ENCODE data around the gene KIFAP3.
"Not testable (repeated sequence)": the region's sequence is repeated elsewhere in the genome, so short reads cannot be mapped to it uniquely, and the experiment has no call there.

DNA sequence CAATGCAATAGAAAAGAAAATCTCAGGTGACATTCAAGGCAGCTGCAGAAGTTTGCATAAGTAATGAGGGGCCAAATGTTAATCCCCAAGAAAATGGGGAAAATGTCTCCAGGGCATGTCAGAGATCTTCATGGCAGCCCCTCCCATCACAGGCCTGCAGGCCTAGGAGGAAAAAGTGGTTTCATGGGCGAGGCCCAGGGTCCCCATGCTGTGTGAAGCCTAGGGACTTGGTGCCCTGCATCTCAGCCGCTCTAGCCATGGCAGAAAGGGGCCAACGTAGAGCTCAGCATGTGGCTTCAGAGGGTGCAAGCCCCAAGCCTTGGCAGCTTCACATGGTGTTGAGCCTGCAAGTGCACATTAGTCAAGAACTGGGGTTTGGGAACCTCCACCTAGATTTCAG is 202.5 kb downstream of the KIFAP3 start:
- TF ChIP-seq, protein P1, sequence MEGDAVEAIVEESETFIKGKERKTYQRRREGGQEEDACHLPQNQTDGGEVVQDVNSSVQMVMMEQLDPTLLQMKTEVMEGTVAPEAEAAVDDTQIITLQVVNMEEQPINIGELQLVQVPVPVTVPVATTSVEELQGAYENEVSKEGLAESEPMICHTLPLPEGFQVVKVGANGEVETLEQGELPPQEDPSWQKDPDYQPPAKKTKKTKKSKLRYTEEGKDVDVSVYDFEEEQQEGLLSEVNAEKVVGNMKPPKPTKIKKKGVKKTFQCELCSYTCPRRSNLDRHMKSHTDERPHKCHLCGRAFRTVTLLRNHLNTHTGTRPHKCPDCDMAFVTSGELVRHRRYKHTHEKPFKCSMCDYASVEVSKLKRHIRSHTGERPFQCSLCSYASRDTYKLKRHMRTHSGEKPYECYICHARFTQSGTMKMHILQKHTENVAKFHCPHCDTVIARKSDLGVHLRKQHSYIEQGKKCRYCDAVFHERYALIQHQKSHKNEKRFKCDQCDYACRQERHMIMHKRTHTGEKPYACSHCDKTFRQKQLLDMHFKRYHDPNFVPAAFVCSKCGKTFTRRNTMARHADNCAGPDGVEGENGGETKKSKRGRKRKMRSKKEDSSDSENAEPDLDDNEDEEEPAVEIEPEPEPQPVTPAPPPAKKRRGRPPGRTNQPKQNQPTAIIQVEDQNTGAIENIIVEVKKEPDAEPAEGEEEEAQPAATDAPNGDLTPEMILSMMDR (IDR thresholded peaks at IDR 0.05) = not testable (repeated sequence)
- not testable (repeated sequence) for TF ChIP-seq POLR2A (IDR thresholded peaks at IDR 0.05)

Measured in upper lobe of left lung (tissue), 4 donors.